ENCODE results near the gene DNAH2. TPM values are rescaled to one million over a fixed set of nuclear protein-coding genes. Genes with fewer than 3 reads are reported as not detected.
"Not testable (repeated sequence)": the region's sequence is repeated elsewhere in the genome, so short reads cannot be mapped to it uniquely, and the experiment has no call there.

DNAH2 gene
- total RNA-seq, 1 donor from 2014 or later, result 0.16 TPM

- intact Hi-C loops (cut with DNase I), result loop anchor here (5.0 kb wide), 1 partner anchor 111 kb away; no protein-coding TSS in a partner anchor
- DNase-seq (ENCODE audit: low spot score), result no peak
These were observed 135.6 kb downstream of the DNAH2 start for GRCh38 chr17:7852919-7853690.

DNA sequence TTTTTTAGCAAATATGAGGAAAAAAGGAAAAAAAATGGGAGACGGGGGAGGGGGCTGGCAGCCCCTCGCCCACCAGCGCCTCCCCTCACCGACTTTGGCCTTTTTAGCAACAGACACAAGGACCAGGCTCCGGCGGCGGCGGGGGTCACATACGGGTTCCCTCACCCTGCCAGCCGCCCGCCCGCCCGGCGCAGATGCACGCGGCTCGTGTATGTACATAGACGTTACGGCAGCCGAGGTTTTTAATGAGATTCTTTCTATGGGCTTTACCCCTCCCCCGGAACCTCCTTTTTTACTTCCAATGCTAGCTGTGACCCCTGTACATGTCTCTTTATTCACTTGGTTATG is 136.1 kb downstream of the DNAH2 start:
- intact Hi-C loops (cut with DNase I), result loop anchor here (5.0 kb wide), 1 partner anchor 111 kb away; no protein-coding TSS in a partner anchor
- no peak for DNase-seq (ENCODE audit: low spot score)

DNA sequence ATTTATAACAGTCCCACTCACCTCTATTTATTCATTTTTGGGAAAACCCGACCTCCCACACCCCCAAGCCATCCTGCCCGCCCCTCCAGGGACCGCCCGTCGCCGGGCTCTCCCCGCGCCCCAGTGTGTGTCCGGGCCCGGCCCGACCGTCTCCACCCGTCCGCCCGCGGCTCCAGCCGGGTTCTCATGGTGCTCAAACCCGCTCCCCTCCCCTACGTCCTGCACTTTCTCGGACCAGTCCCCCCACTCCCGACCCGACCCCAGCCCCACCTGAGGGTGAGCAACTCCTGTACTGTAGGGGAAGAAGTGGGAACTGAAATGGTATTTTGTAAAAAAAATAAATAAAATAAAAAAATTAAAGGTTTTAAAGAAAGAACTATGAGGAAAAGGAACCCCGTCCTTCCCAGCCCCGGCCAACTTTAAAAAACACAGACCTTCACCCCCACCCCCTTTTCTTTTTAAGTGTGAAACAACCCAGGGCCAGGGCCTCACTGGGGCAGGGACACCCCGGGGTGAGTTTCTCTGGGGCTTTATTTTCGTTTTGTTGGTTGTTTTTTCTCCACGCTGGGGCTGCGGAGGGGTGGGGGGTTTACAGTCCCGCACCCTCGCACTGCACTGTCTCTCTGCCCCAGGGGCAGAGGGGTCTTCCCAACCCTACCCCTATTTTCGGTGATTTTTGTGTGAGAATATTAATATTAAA is 136.7 kb downstream of the DNAH2 start:
- intact Hi-C loops (cut with DNase I), result loop anchor here (5.0 kb wide), 1 partner anchor 112 kb away; no protein-coding TSS in a partner anchor
- DNase-seq (ENCODE audit: low spot score), result no peak

DNA sequence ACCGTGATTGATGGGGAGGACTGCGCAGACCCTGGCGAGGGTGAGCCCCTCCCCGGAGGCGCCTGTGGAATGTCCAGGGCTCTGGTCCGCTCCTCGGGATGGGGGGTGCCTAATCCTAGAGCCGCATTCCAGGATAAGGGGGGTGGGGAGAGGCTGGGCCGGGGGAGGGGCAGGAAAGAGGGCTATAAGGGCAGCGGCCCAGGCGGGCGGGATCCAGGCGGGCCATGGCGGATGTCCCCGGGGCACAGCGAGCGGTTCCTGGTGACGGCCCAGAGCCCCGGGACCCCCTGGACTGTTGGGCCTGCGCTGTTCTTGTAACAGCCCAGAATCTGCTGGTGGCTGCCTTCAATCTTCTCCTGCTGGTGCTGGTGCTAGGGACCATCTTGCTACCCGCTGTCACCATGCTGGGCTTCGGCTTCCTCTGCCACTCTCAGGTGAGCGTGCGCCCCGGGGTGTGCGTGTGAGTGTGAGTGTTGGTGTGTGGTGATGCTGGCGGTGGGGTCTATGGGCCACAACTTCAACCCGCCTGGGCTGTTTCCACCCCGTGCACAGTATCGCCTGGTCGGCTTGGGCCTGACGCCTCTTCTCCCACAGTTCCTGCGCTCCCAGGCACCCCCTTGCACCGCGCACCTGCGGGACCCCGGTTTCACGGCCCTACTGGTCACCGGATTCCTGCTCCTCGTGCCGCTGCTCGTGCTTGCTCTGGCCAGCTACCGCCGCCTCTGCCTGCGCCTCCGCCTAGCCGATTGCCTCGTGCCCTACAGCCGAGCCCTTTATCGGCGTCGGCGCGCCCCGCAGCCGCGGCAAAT is 137.5 kb downstream of the DNAH2 start, which contains the start of gene TMEM88:
TMEM88 (plus strand) TSS at position 216 of the 809 bp plus-strand sequence; CDS start at position 225, 9 bp downstream.
- DNase-seq (ENCODE audit: low spot score), result peak; percentile 76
- intact Hi-C loops (cut with DNase I), result loop anchor here (5.0 kb wide), 1 partner anchor 113 kb away; no protein-coding TSS in a partner anchor

DNA sequence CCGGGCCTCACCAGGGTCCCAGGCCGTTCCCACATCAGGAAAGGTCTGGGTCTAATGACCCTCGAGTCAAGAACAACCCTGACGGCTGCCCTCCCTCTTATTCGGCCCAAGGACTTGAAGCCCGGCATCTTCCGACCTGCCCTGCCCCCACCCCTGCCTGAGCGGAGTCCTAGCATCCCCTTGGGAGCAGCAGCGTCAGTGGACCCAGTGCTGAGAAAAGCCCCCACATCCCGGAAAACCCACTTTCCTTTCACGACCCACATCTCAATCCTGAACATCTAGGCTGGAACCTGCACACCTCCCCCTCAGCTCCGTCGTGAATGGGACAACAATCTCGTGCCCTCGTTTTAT is 138.1 kb downstream of the DNAH2 start:
- DNase-seq (ENCODE audit: low spot score), result peak; percentile 78
- intact Hi-C loops (cut with DNase I), result loop anchor here (2.0 kb wide), 2 partner anchors 13 to 21 kb away; partner anchors contain the start of gene KDM6B

DNA sequence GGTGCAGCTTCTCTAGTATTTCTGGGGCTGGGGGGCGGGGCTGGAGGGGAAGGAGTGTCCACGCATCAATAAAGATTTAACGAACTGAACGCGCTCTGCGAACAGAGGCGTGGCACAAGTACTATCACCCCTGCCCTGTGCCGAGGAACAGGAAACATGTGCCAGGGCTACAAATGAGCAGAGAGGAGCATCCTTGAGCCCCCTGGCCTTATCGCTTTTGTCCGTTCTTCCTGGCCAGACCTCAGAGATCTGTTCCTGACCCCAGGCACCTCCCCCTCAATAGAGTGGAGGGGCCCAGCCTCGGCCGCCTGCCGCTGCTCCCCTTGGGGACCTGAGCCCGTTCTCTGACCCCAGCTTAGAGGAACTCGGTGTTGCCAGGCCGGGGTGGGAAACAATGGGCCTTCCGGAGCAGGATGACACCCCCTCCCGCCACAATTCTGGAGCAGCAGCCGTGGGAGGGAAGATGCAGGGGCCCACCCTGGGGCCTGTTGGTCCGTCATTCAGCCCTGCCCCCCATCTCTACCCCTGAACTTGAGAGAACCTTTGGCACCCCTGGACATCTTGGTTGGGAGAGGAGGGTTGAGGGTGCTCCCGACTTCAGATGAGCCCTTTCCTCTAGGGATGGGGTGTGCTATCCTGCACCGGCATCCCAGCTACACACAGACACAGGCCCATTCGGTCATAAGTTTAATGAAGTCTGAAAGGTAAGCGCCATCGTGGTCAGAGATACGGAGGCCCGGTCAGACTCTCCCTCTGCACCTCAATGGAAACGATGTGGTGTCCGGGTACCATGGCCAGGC is 138.7 kb downstream of the DNAH2 start:
- peak; percentile 86 for DNase-seq (ENCODE audit: low spot score)
- intact Hi-C loops (cut with DNase I), result loop anchor here (2.0 kb wide), 2 partner anchors 13 to 21 kb away; partner anchors contain the start of gene KDM6B

GRCh38 chr17:7856811-7857712 is 139.5 kb downstream of the DNAH2 start, which contains the start of gene NAA38:
NAA38 (minus strand) TSS chr17:7857559; CDS start chr17:7857463, 96 bp downstream.
- peak; percentile 96 for DNase-seq (ENCODE audit: low spot score)
- intact Hi-C loops (cut with DNase I), result loop anchor here (1.0 to 2.0 kb wide), 3 partner anchors 14 to 30 kb away; partner anchors contain the start of gene KDM6B

- intact Hi-C loops (cut with DNase I), result loop anchor here (1.0 to 2.0 kb wide), 3 partner anchors 15 to 29 kb away; partner anchors contain the start of gene KDM6B
- peak; percentile 94 for DNase-seq (ENCODE audit: low spot score)
These were observed 140.4 kb downstream of the DNAH2 start, which contains the start of gene CYB5D1 for GRCh38 chr17:7857713-7858521. CYB5D1 (plus strand) TSS chr17:7858003; CDS start chr17:7858135, 132 bp downstream.

- intact Hi-C loops (cut with DNase I), result no loop called here
- no peak for DNase-seq (ENCODE audit: low spot score)
These were observed 140.9 kb downstream of the DNAH2 start for GRCh38 chr17:7858522-7858810.

DNA sequence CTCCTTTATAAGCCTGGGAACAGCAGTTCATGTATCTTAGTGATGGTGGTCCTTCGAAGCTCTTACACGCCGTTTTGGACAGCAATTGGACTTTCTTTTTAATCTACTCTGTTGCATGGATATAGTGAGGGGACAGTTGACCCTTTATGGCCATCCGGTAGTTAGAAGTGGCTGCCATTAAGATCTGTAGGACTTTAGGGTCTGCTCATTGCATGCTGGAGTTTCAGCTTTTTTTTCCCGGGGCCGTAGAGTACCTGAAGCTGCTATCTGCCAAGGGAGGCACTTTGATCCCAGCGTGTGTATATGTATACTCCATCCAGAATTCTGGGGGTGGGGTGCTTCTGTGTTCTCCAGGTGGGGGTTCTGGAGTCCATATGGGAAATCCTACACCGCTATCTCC is 141.5 kb downstream of the DNAH2 start:
- intact Hi-C loops (cut with DNase I), result no loop called here
- DNase-seq (ENCODE audit: low spot score), result no peak

DNA sequence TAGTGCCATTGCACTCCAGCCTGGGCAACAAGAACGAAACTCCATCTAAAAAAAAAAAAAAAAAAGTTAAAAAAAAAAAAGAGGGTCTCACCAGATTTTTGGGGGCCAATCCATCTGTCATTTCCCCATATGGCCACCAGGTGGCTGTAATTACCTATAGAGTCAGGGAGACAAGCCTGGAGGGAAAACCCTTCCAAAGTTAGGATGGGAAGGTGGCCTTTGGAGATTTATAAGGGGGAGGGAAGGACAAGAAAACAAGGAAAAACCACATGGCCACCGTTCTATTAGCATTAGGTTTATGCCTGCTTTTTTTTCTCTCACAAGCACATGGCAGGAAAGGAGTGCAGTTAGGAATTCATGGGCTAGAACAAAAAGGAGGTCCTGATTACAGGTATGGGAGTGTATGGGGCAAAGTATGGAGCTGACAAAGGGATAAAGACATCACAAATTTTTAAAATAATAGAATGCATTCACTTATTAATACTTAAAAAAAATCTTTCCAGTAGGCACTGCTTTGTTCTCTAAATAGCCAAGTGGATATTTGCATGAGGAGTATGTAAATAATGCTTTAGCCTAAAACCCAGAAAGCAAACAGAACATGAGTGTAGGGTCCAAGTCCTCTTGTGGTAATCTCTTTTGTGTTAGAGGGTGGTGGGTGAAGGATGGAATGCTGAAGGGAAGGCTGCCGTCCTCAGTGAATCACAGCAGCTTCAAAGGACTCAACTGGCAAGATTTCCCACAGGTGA is 145.3 kb downstream of the DNAH2 start:
- DNase-seq (ENCODE audit: low spot score), result no peak
- intact Hi-C loops (cut with DNase I), result loop anchor here (1.0 to 2.0 kb wide), 2 partner anchors 126 to 194 kb away; no protein-coding TSS in a partner anchor

- DNase-seq (ENCODE audit: low spot score); intact Hi-C loops (cut with DNase I): not testable (repeated sequence)
These were observed 146.8 kb downstream of the DNAH2 start for GRCh38 chr17:7864384-7864783.

GRCh38 chr17:7864995-7865650 is 147.6 kb downstream of the DNAH2 start:
- DNase-seq (ENCODE audit: low spot score), result no peak
- intact Hi-C loops (cut with DNase I), result no loop called here

DNA sequence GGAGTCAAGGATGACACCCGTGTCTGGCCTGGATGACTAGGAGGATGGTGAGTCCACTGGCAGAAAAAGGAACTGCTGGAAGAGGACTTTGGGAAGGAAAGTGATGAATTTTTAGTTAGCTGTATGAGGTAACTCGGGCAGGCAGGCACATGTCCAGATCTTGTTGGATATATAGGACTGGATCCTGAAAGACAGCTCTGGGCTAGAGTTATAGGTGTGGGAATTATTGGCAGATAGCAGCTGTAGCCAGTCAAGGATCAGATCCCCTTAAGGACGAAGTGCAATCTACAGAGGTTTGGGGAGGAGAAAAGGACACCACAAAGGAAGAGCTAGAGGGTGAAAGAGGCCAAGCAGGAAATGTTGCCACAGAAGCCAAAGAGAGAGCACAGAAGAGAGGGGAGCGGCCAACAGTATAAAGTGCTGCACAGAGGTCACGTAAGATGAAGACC is 150.4 kb downstream of the DNAH2 start:
- DNase-seq (ENCODE audit: low spot score), result no peak
- intact Hi-C loops (cut with DNase I), result no loop called here

DNA sequence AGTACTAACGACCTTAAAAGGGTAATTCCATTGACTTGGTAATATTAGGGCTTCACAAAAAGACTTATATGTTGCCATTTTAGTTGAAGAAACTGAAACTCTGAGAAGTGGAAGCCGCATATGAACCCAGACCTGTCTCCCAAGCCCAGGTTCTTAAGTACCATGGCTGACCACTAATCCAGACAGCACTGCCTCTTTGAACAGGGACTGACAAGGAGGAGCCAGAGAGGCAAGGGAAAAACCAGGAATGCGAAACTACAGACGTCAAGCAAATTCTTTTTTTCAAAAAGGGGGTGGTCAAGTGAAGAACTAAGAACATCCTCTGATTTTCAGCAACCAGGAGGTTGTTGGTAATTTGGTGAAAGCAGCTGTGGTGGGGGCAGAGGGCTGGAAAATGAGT is 155.5 kb downstream of the DNAH2 start:
- intact Hi-C loops (cut with DNase I), result no loop called here
- DNase-seq (ENCODE audit: low spot score), result no peak

Data from cardiac septum (tissue), 1 donor.